Chondrocyte (in vitro differentiated cells): Measurements from ENCODE around the gene FOXR1. TPM values are rescaled to one million over a fixed set of nuclear protein-coding genes. Genes with fewer than 3 reads are reported as not detected.

Experiments used
- DNase-seq: peaks from one replicate; pipeline ENCODE4 v3.0.0; 2021; ENCODE audit warnings: mixed read lengths, low spot score
- H3K27ac Mint-ChIP-seq: one replicate; pipeline ENCODE4 v1.8.0; 2021; ENCODE audit warnings: mild to moderate bottlenecking, moderate library complexity, mixed read lengths; ENCODE audit not compliant: unreplicated experiment
- H3K27me3 Mint-ChIP-seq: 2 replicates; pipeline ENCODE4 v1.8.0; 2021; ENCODE audit warnings: low read depth, mixed read lengths
- H3K36me3 Mint-ChIP-seq: 2 replicates; pipeline ENCODE4 v1.8.0; 2021; ENCODE audit warnings: low read depth, mixed read lengths
- H3K4me1 Mint-ChIP-seq: 2 replicates; pipeline ENCODE4 v1.8.0; 2021; ENCODE audit warnings: low read depth, mild to moderate bottlenecking, mixed read lengths
- H3K4me3 Mint-ChIP-seq: one replicate; pipeline ENCODE4 v1.8.0; 2021; ENCODE audit warnings: mild to moderate bottlenecking, moderate library complexity, mixed read lengths; ENCODE audit not compliant: unreplicated experiment
- H3K9me3 Mint-ChIP-seq: 2 replicates; pipeline ENCODE4 v1.8.0; 2021; ENCODE audit warnings: low read depth, mixed read lengths
- CTCF ChIP-seq: fragments of 200-600 bp; sonication (generic); IDR thresholded peaks from 2 replicates; pipeline ENCODE4 v1.5.0; 2021; ENCODE audit warnings: antibody characterized with exemption, mild to moderate bottlenecking, moderate library complexity
- total RNA-seq: library from RNA; stranded (reverse); gene quantifications from 3 replicates; pipeline ENCODE4 v1.2.1, GENCODE V29; 2021

Gene FOXR1
- total RNA-seq, 1 donor from 2014 or later: not detected

GRCh38 chr11:118998822-118999221 lies 27.3 kb downstream of the FOXR1 start:
- H3K4me1 Mint-ChIP-seq: peaks cover 32% of the 10 kb centered on the region
- H3K27ac Mint-ChIP-seq: peak overlapping the region; percentile 90
- H3K36me3 Mint-ChIP-seq: peaks cover 4% of the 10 kb centered on the region

GRCh38 chr11:119000906-119001305 lies 29.3 kb downstream of the FOXR1 start:
- Mint-ChIP-seq H3K36me3 (peaks cover 8% of the 10 kb centered on the region), H3K27ac (no peak overlapping the region), H3K9me3 (no peaks in the 10 kb centered on the region), H3K4me3 (no peak overlapping the region), H3K27me3 (no peaks in the 10 kb centered on the region), H3K4me1 (peaks cover 32% of the 10 kb centered on the region)
- no peak for DNase-seq
- TF ChIP-seq CTCF: no peak

More at GRCh38 chr11:118998822-118999221, 27.3 kb downstream of the FOXR1 start:
- DNase-seq: no peak
- no peak for TF ChIP-seq CTCF
- H3K9me3 Mint-ChIP-seq: no peaks in the 10 kb centered on the region
- H3K27me3 Mint-ChIP-seq: no peaks in the 10 kb centered on the region
- H3K4me3 Mint-ChIP-seq: peak overlapping the region; percentile 96

- Mint-ChIP-seq H3K36me3 (peaks cover 18% of the 10 kb centered on the region), H3K4me1 (no peaks in the 10 kb centered on the region)
Measured at GRCh38 chr11:119006656-119007055, 35.1 kb downstream of the FOXR1 start.

DNA sequence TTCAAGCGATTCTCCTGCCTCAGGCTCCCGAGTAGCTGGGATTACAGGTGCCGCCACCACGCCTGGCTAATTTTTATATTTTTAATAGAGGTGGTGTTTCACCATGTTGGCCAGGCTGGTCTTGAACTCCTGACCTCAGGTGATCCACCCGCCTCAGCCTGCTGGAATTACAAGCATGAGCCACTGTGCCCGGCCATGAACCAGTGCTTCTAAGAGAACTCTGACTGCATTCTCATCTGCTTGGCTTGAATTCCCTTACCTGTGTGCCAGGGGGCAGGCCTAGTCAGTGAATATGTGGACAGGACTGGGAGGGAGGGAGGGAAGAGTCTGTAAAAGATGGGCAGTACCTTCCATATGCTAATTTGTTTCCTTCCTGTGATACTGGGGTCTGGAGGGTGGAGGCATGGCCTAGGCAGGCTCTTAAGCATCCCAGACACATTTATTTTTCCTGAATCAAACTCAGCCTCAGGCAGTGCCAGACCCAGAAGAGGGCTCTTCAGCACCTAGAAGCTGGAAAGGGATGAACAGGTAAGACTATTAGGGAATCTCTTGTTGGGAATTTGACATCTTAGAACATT lies 40.0 kb downstream of the FOXR1 start:
- H3K27ac Mint-ChIP-seq: no peak overlapping the region
- peaks cover 28% of the 10 kb centered on the region for H3K36me3 Mint-ChIP-seq

More at GRCh38 chr11:119006656-119007055, 35.1 kb downstream of the FOXR1 start:
- Mint-ChIP-seq H3K9me3 (no peaks in the 10 kb centered on the region), H3K4me3 (no peak overlapping the region), H3K27me3 (no peaks in the 10 kb centered on the region), H3K27ac (no peak overlapping the region)
- TF ChIP-seq CTCF: no peak
- no peak for DNase-seq

GRCh38 chr11:119012629-119013170 lies 41.1 kb downstream of the FOXR1 start:
- no peak overlapping the region for H3K27ac Mint-ChIP-seq
- no peaks in the 10 kb centered on the region for H3K27me3 Mint-ChIP-seq
- no peaks in the 10 kb centered on the region for H3K9me3 Mint-ChIP-seq
- H3K36me3 Mint-ChIP-seq: peaks cover 25% of the 10 kb centered on the region
- TF ChIP-seq CTCF: no peak
- H3K4me3 Mint-ChIP-seq: no peak overlapping the region
- peaks cover 24% of the 10 kb centered on the region for H3K4me1 Mint-ChIP-seq
- no peak for DNase-seq

More for the DNA sequence above, 40.0 kb downstream of the FOXR1 start:
- Mint-ChIP-seq H3K9me3 (no peaks in the 10 kb centered on the region), H3K27me3 (no peaks in the 10 kb centered on the region), H3K4me1 (peaks cover 13% of the 10 kb centered on the region), H3K4me3 (no peak overlapping the region)
- TF ChIP-seq CTCF: no peak
- no peak for DNase-seq
